ENCODE results near the gene NWD2.

NWD2 gene

GRCh38 chr4:37453281-37453998, 208.9 kb downstream of the NWD2 start:
- Histone ChIP-seq H3K4me3 (ENCODE audit: low read length) (no peak overlapping the region), H3K27ac (ENCODE audit: low read depth, low read length) (no peak overlapping the region), H3F3A (ENCODE audit: control insufficient read depth, insufficient read depth) (no peaks in the 10 kb centered on the region), H3K9me2 (replicated peaks; ENCODE audit: control insufficient read depth, low read length) (no peaks in the 10 kb centered on the region), H3K4me1 (ENCODE audit: control insufficient read depth, low read length) (no peaks in the 10 kb centered on the region), H3K9me3 (ENCODE audit: control insufficient read depth, insufficient read depth, low read length) (no peaks in the 10 kb centered on the region), H3K36me3 (ENCODE audit: control insufficient read depth, low read length) (no peaks in the 10 kb centered on the region), H3K79me2 (ENCODE audit: control insufficient read depth, low read length) (no peaks in the 10 kb centered on the region), H3K4me2 (ENCODE audit: low read length) (no peak overlapping the region), H3K27me3 (ENCODE audit: control insufficient read depth, low read length) (no peaks in the 10 kb centered on the region), H4K20me1 (ENCODE audit: control insufficient read depth, insufficient read depth, low read depth, low read length) (no peaks in the 10 kb centered on the region)
- TF ChIP-seq EZH2phosphoT487 (IDR thresholded peaks at IDR 0.05; ENCODE audit: borderline replicate concordance, low read length) (no peak), CTCF (IDR thresholded peaks at IDR 0.05; ENCODE audit: low read depth, low read length, poor library complexity, severe bottlenecking) (no peak)

DNA sequence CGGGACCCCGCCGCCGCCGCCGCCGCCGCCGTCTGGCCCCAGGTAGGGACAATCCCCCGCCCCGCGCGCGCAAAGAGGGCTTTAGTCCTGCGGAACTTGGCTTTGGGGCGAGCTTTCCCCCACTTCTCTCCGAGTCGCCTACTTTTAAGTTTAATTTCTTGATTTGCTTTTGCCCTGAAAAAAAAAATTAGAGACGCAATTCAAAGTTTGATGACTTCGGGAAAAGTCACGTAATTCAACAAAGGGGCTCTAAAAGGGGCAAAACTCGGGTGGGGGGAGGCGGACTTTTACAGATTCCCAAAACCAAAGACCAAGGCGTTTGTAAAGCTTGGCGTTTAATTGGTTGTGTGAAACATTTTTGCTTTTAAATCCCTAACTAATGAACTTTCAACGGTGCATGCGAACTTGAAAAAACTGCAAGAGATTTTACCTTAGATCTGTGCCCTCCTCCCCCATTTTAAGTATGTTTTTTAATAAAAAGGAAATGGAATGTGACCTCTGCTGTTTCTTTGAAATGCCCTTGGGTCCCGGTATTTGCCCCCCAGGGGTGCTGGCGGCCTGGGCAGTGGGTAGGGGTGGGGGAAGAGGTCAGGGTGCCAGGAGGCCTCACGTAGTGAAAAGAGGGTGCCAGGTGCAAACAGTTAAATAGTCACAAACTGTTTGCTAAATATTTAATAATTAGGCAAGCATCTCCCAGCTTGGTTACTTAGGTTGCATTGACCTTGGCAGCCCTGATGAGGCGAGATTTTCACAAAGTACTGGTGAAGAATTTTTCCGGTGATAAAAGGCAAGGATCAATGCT, 209.7 kb downstream of the NWD2 start:
- H4K20me1 ChIP-seq (ENCODE audit: control insufficient read depth, insufficient read depth, low read depth, low read length) = no peaks in the 10 kb centered on the region
- TF ChIP-seq CTCF (IDR thresholded peaks at IDR 0.05; ENCODE audit: low read depth, low read length, poor library complexity, severe bottlenecking) (no peak), EZH2phosphoT487 (IDR thresholded peaks at IDR 0.05; ENCODE audit: borderline replicate concordance, low read length) (no peak)
- H3K4me1 ChIP-seq (ENCODE audit: control insufficient read depth, low read length) = no peaks in the 10 kb centered on the region
- H3K79me2 ChIP-seq (ENCODE audit: control insufficient read depth, low read length) = no peaks in the 10 kb centered on the region
- no peaks in the 10 kb centered on the region for H3K9me3 ChIP-seq (ENCODE audit: control insufficient read depth, insufficient read depth, low read length)
- no peak overlapping the region for H3K27ac ChIP-seq (ENCODE audit: low read depth, low read length)
- no peaks in the 10 kb centered on the region for H3K36me3 ChIP-seq (ENCODE audit: control insufficient read depth, low read length)
- no peaks in the 10 kb centered on the region for H3F3A ChIP-seq (ENCODE audit: control insufficient read depth, insufficient read depth)
- H3K27me3 ChIP-seq (ENCODE audit: control insufficient read depth, low read length) = no peaks in the 10 kb centered on the region
- no peak overlapping the region for H3K4me3 ChIP-seq (ENCODE audit: low read length)
- no peak overlapping the region for H3K4me2 ChIP-seq (ENCODE audit: low read length)
- H3K9me2 ChIP-seq (replicated peaks; ENCODE audit: control insufficient read depth, low read length) = no peaks in the 10 kb centered on the region

GRCh38 chr4:37455301-37456131, 211.0 kb downstream of the NWD2 start:
- H4K20me1 ChIP-seq (ENCODE audit: control insufficient read depth, insufficient read depth, low read depth, low read length) = no peaks in the 10 kb centered on the region
- H3K4me2 ChIP-seq (ENCODE audit: low read length) = no peak overlapping the region
- no peaks in the 10 kb centered on the region for H3K9me2 ChIP-seq (replicated peaks; ENCODE audit: control insufficient read depth, low read length)
- H3K36me3 ChIP-seq (ENCODE audit: control insufficient read depth, low read length) = no peaks in the 10 kb centered on the region
- no peak for TF ChIP-seq CTCF (IDR thresholded peaks at IDR 0.05; ENCODE audit: low read depth, low read length, poor library complexity, severe bottlenecking)
- no peak for TF ChIP-seq EZH2phosphoT487 (IDR thresholded peaks at IDR 0.05; ENCODE audit: borderline replicate concordance, low read length)
- H3K4me1 ChIP-seq (ENCODE audit: control insufficient read depth, low read length) = no peaks in the 10 kb centered on the region
- H3K79me2 ChIP-seq (ENCODE audit: control insufficient read depth, low read length) = no peaks in the 10 kb centered on the region
- H3K27ac ChIP-seq (ENCODE audit: low read depth, low read length) = no peak overlapping the region
- H3K4me3 ChIP-seq (ENCODE audit: low read length) = no peak overlapping the region
- no peaks in the 10 kb centered on the region for H3K9me3 ChIP-seq (ENCODE audit: control insufficient read depth, insufficient read depth, low read length)
- H3F3A ChIP-seq (ENCODE audit: control insufficient read depth, insufficient read depth) = no peaks in the 10 kb centered on the region
- H3K27me3 ChIP-seq (ENCODE audit: control insufficient read depth, low read length) = no peaks in the 10 kb centered on the region
